ENCODE measurements around the gene POLA1.

POLA1 gene

DNA sequence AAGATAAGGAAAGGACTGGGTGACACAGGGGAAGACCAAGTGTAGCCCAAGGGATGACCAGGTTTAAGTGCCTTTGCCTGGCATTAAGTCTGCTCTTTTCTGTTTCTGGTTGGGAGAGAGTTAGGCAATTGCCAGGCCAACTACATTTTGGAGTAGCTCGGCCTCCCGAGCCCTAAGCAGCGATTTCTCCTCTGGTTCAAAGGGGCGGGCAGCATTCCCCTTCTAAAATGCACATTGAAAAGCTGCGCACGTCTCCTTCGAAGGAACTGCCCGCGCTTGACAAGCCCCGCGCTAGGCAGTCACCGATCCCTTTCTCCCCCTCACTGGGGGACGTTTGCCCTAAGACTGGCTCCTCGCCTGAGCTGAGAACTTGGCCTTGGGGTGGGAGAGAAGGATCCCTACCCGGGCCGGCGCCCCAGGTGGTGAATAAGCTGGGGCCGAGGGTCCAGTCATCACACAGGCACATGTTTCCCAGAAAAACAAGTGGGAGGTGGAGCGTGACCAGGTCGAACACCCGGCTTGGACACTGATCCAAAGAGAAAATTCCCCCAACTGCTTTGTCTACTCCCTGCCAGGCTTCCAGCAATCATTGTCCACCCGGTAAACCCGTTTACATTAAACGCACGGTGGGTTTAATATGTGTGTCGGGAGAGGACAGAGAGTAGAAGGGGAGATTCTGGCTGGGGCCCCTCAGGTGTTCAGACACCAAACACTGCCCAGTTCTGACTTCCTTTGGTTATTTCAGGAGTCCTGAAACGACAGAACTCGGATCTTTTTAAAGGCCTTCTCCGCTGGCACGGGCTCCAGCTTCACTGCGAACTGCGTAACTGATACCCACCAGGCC, 318.1 kb downstream of the POLA1 start:
- DNase-seq = no peak

- no peak for DNase-seq
Observed at GRCh38 chrX:25012433-25012735, 318.7 kb downstream of the POLA1 start.

GRCh38 chrX:25012793-25013631, 319.3 kb downstream of the POLA1 start:
- no peak for DNase-seq

DNA sequence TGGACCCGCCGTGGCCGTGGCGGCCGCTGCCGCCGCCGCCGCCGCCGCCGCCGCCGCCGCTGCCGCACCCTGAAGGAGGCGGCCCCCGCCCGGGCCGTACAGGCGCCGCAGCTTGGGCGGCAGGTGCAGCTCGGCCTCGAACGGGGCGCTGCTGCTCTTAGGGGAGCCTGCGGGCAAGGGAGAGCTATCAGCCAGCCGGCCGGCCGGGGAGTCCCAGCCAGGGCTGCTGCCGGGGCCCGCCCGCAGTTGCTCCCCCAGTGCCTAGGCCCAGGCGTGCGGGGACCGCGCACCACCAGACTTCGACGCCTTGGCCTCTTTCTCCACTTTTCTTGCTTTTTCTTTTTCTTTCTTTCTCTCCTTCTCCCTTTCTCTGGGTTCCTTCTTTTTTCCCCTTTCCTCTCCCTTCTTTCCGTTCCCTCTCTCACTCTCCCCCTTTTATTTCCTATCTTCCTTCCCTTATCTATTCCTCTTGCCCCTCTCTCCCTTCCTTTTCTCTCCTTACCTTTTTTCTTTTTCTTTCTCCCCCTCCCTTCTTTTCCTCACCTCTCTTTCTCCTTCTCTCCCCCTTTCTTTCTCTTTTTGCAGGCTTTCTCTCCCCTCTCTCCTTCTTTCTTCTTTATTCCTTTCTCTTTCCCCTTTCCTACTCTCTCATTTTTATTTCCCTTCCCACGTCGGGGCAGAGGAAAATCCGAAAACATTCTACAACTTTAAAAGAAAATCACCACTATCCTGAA, 320.1 kb downstream of the POLA1 start:
- no peak for DNase-seq

DNA sequence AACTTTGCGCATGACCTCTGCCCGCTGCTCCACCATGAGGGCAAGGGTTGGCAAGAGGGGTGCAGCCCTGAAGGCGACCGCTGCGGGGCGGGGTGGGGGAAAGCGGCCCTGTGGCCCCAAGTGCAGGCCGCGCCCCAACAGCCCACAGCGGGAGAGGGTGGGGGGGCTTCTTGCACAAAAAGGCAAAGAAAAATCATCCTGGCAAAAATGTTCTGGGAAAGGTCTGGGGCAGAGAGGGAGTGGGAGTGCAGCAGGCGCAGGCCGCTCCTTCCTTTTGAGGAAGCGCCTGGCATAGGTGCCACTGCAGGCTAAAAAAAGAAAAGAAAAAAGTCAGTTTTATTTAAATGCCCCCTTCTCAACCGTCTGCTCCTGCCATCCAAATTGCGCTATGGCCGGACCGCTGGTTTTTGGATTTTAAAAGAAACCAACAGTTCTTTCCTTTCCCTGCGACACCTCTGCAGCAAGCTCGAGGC, 320.7 kb downstream of the POLA1 start:
- no peak for DNase-seq

DNA sequence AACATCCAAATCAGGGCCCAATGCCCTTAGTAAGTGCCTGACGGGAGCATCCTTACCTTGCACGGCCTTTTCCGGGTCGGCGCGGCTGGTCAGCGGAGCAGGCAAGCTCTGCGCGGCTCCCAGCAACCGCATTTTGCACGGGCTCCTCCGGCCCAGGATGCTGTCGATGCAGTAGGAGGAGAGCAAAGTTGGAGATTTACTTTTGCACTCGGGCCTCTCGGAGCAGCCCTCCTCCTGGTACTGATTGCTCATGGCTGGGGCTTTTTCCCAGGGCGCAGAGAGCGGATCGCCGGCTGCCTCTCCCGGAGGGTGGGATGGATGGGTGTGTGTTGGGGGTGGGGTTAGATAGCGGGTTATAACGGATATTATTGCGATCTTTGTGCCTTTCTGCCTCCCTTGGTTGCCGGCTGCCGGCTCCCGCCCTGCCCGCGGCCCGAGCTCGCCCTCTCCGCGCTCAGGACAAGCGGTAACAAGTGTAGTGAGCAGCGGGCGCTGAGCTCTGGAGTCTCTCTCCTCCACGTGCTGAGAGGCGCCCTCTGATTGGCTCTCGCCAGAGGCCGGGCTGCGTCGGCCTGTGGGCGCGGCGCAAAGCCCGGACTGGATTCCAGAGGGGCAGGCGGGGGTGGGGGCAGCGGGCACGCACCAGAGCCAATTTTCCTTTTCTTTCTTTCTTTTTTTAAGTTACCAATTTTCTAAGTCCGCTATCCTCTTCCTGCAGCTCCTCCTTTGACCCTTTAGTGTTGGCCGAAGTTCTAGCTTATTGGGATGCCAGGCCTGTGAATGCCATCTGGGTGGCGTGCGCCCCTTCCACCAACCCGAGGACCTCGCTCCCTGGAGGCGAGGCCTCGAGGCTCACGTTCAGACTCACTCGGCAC, 322.0 kb downstream of the POLA1 start, which contains the start of gene ARX:
ARX (minus strand) TSS at position 480 of the 875 bp plus-strand sequence; CDS start at position 252, 228 bp downstream.
- peak; percentile 52 for DNase-seq

- no peak for DNase-seq
Observed at GRCh38 chrX:25016361-25016671, 322.6 kb downstream of the POLA1 start.

DNA sequence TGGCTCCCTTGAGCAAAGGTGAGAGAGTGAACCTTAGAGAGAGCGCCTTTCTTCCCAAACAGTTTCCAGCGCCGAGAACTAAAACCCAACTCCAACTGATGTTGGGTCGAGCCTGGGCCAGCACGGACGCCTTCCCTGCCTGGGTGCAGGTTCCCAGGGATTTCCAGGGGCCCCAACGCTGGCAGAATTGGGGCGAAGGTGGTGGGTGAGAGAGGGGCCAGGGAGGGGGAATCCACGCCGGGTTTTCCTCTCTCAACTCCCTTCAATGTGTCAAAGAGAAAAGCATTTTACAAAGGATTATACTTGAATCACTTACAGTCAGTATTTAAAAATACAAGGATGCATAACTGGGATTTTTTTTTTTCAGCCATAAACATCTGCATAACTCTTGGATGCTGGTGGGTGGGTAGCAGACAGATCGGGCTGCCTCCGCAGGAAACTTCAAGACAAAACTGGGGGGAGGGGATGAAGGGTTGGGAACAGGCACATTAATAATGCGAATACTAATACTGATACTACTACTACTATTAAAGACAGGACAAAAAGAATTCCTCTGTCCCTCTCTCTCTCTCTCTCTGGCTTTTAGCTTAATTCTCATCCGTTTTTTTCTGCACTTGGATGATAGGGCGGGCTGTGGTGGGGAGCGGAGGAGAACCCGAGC, 323.4 kb downstream of the POLA1 start:
- no peak for DNase-seq

DNA sequence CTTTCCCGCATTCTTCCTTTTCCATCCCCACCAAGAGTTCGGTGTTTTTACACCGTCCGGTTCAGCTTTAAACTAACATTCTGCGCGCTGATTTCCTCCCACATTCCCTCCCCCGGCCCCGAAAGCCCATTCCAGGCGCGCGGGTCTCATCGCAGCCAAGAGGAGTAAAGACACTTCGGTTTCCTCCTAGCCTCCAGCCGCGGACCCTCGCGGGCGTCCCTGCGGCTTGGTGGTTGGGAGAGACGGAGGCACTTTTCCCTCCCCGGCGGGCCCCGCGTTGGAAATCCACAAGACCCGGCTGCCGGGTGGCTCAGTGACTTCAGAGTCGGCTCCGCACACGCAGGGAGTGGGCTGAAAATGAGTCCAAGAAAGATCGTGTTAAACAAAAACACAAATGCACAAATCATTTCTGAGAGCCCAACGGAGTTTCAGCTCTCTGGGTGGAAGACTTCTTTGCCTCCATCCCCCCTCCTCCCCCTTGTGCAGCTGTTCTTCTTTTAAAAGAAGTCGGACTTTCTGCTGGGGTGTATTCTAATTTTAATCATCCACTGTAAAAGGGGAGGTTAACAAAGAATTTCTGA, 324.0 kb downstream of the POLA1 start:
- no peak for DNase-seq

DNA sequence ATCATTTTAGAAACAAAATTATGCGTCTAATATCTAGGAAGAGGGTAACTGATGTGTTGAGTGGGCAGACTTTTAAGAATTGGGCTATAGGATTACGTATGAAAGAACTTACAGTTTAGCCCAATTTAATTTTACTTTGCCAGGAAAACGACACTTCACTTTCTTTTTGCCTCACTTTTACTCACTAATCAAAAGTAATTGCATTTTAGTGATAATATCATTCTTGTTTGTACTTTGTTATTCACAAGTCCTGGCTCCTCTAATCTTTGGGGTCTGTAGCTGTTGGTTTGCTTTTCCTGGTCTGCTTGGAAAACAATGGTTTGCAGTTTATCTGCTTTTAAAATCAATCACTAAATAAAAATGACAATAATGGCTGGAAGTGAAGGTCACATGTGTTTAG, 325.0 kb downstream of the POLA1 start:
- DNase-seq = no peak

DNA sequence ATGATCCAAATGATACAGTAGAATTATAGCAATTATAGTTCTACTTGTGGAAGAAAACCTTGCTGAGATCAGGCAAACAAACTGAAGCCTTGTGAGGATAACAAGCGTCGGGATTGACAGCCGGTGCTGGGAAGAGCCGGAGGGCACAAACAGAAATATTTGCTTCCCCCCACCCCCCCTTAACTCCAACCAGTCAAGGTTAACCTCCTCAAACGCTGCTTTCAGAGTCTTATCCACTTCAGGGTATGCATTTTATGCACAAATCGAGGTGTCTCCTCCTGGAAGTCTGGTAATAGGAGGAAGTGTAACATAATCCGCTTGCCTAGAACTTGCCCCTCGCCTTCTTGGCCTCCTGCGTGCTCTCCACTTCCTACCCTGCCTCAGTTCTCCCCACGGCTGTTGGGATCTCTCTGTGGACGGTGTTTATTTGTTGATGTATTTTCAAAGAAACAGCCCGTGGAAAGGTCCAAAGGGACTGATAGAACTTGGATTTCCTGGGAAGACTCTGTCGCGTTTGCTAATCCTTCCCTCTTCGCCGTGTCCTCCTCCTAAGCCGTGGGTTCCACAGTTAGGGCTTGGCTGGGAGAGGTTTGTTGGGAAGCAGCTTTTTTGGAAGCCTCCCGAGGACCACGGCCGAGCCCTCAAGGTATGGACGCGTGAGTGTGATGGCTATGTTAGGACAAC, 326.1 kb downstream of the POLA1 start:
- DNase-seq = no peak

DNA sequence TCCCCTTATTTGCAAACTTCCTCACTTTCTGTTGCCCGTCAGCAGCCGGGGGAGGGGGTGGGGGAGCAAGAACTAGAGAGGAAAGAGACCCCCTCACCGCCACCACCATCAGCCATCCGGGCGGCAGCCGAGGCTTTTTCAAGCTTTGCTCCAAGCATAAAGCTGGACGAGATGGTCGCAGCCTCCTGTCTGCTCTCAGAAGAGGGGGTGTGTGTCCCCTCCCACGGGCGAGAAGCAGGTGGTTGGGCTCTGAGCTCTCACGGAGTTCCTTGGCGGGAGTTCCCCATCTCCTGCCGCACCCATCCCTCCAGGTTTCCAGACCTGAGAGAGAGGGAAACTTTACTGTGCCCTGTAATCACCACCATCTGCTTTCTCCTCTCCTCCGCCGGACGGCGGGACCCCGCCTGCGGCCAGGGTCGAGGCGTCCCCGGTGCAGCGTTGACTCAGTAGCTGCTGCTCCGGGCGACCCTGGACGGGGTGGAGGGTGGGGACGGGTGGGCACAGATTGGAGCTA, 326.7 kb downstream of the POLA1 start:
- DNase-seq = no peak

GRCh38 chrX:25020905-25021449, 327.3 kb downstream of the POLA1 start:
- DNase-seq = no peak

DNA sequence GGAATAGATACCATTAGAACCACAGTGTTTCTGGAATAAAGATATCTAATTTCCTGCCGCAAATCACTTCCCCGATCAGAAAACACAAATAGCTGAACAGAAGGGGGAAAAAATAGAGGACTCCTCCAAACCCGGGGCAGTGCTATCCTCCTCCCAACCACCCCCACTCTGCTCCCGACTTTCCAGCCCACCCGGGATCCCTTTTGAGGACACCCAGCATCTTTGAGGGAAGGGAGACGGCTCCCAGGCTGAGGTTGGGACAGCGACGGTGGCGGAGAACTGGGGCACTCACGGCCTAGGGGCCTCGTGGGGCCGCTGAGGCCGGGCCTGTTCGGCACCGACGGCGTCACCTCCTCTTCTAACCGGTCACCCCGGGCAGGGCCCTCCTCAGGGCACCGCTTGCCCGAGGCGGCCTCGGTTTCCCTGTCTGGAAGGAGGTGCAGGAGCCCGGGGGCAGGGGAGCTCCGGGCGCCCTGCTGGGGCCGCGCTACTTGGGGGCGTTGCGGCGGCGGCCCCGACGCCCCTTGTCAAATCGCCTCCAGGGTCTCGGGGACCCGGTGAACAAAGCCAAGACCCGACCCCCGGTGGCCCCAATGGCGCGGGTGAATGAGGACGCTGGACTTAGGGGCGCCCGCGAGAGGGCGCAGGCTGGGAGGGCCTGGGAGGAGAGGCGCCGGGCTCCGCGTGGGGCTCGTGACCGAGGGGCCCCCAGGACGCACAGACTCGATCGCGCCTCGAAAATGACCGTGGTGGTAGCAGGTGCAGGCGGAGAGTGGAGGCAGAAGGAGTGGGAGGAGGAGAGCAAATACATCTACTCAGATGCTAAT, 329.0 kb downstream of the POLA1 start:
- no peak for DNase-seq

DNA sequence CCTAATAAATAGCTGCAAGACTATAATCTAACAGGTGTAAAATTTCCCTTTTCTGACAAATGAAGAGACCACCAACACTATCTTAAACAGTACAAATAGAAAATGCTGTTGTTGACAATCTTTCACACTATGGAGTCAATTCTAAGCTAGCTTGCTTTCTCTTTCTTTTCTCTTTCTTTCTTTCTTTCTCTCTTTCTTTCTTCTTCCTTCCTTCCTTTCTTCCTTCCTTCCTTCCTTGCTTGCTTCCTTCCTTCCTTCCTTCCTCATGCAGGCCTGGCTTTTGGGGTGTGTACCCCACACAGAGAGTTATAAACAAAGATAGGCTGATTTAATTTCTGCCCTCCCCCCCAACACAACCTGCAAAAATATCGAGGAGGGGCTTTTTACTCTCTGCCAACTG, 330.2 kb downstream of the POLA1 start:
- DNase-seq = no peak

GRCh38 chrX:25025615-25026014, 331.9 kb downstream of the POLA1 start:
- no peak for DNase-seq

DNA sequence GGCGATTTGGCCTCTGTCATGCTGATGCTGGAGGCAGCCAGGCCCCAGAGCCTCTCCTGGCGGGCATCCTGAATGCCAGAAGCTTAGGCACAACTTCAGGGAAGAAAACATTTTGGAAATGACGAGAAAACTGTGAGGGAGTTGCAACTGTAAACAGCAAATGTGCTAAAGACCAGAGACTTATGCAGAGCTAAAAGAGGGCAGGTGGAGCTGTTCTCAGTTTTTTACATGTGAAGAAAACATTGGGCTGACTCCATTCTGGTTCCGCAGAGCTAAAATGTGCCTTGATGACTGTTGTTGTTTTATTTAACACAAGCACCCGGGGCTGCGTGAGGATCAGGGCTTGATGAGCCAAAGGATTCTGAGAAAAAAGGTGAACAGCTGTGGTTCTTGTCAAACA, 332.9 kb downstream of the POLA1 start:
- DNase-seq = no peak

GRCh38 chrX:25028726-25029125, 335.0 kb downstream of the POLA1 start:
- no peak for DNase-seq

GRCh38 chrX:25029288-25029825, 335.6 kb downstream of the POLA1 start:
- no peak for DNase-seq
